CD4-positive, CD25-positive, alpha-beta regulatory T cell (primary cell): ENCODE data around the gene APOL3. TPM values are rescaled to one million over a fixed set of nuclear protein-coding genes. Genes with fewer than 3 reads are reported as not detected.
A peak's percentile ranks its signal among the peaks of the same experiment; 100 is the strongest.

Experiments used
- ATAC-seq, 2 donors: fragments of 150-1000 bp; cut with Tn5 transposase; one replicate each; pipeline ENCODE4 v1.10.0; 2021; ENCODE audit warnings: low read depth in 2 of 2, moderate number of reproducible peaks in 2 of 2, moderate library complexity in 1 of 2
- DNase-seq, 3 donors: peaks; one replicate each; pipeline versions ENCODE4 v3.0.0 to v3.0.0-alpha.2; 2012 to 2022; ENCODE audit warnings: mixed read lengths in 1 of 3
- H3K27ac ChIP-seq: one replicate; pipeline ENCODE4 v1.7.0; 2013; ENCODE audit warnings: mild to moderate bottlenecking, low read length; ENCODE audit not compliant: insufficient read depth, poor library complexity, severe bottlenecking
- H3K27me3 ChIP-seq: one replicate; pipeline ENCODE4 v1.7.0; 2013; ENCODE audit warnings: low read length; ENCODE audit not compliant: control insufficient read depth, insufficient read depth
- H3K36me3 ChIP-seq: one replicate; pipeline ENCODE4 v1.7.0; 2013; ENCODE audit warnings: mild to moderate bottlenecking, low read length, moderate library complexity; ENCODE audit not compliant: control insufficient read depth, insufficient read depth
- H3K4me1 ChIP-seq: 2 replicates; pipeline ENCODE4 v1.7.0; 2013; ENCODE audit warnings: mild to moderate bottlenecking, low read length; ENCODE audit not compliant: insufficient read depth, control insufficient read depth, poor library complexity, severe bottlenecking
- H3K4me3 ChIP-seq: one replicate; pipeline ENCODE4 v1.7.0; 2013; ENCODE audit warnings: low read depth, mild to moderate bottlenecking, low read length, moderate library complexity
- H3K9me3 ChIP-seq, 2 experiments: 1 replicate in 1 of 2; 2 replicates in 1 of 2; pipeline ENCODE4 v1.7.0; 2013; ENCODE audit warnings: low read length in 2 of 2, mild to moderate bottlenecking in 1 of 2, moderate library complexity in 1 of 2; ENCODE audit not compliant: control insufficient read depth in 2 of 2
- H3K27ac Mint-ChIP-seq, 3 donors: one replicate each; pipeline ENCODE4 v1.8.0; 2020 to 2022; ENCODE audit warnings: mild to moderate bottlenecking in 3 of 3, mixed read lengths in 3 of 3, moderate library complexity in 2 of 3
- H3K27me3 Mint-ChIP-seq: one replicate; pipeline ENCODE4 v1.8.0; 2022; ENCODE audit warnings: mild to moderate bottlenecking, mixed read lengths
- H3K36me3 Mint-ChIP-seq: one replicate; pipeline ENCODE4 v1.8.0; 2020; ENCODE audit warnings: mixed read lengths
- H3K4me1 Mint-ChIP-seq, 4 donors: one replicate each; pipeline ENCODE4 v1.8.0; 2020 to 2022; ENCODE audit warnings: mixed read lengths in 4 of 4, mild to moderate bottlenecking in 1 of 4
- H3K4me3 Mint-ChIP-seq, 4 donors: one replicate each; pipeline ENCODE4 v1.8.0; 2020 to 2022; ENCODE audit warnings: mild to moderate bottlenecking in 4 of 4, mixed read lengths in 4 of 4, moderate library complexity in 3 of 4
- H3K9me3 Mint-ChIP-seq, 7 donors: one replicate each; pipeline ENCODE4 v1.8.0; 2020 to 2022; ENCODE audit warnings: mixed read lengths in 7 of 7, mild to moderate bottlenecking in 3 of 7, moderate library complexity in 2 of 7
- polyA plus RNA-seq, 4 donors: library from polyadenylated mRNA; unstranded; fragments of 300-500 nt; fragmentation: Illumina TruSeq; gene quantifications; one replicate each; pipeline ENCODE4 v1.2.3, GENCODE V29; 2021
- total RNA-seq: library from RNA; stranded (reverse); gene quantifications from one replicate; pipeline ENCODE4 v1.2.3, GENCODE V29; 2022

Gene APOL3
- total and polyA plus RNA-seq, 5 donors from 2014 or later, result 62.5 to 177 (median 69.0) TPM

DNA sequence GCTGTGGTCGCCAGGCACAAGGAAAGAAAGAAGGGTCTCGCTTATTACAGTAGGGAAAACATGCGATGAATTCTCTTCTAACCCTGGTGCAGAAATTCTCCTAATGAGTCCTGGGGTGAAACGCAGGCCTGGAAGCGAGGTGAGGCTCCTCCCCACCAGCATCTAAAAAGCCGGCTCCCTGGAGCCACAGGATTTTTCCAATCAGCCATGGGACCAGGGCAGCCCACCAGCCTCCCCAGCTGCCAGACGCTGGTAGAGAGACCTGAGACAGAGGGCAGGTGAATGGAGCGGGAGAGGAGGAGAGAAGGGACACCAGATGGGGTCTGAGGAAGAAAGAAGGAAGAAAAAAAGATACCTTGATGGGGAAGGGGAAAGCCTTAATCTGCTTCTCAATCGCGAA lies 28.6 kb downstream of the APOL3 start:
- no peaks in the 10 kb centered on the region for H3K9me3 ChIP-seq
- no peak overlapping the region for H3K27ac ChIP-seq
- DNase-seq (no peak), ATAC-seq (no peak)
- Mint-ChIP-seq H3K9me3 (no peaks in the 10 kb centered on the region), H3K27ac (no peak overlapping the region), H3K36me3 (peaks cover 6% of the 10 kb centered on the region), H3K4me1 (peaks cover 0 to 10% (median 0%) of the 10 kb centered on the region in 4 donors), H3K4me3 (no peak overlapping the region), H3K27me3 (no peaks in the 10 kb centered on the region)
- no peaks in the 10 kb centered on the region for H3K27me3 ChIP-seq
- no peaks in the 10 kb centered on the region for H3K4me1 ChIP-seq
- no peaks in the 10 kb centered on the region for H3K36me3 ChIP-seq
- H3K4me3 ChIP-seq, result no peak overlapping the region

DNA sequence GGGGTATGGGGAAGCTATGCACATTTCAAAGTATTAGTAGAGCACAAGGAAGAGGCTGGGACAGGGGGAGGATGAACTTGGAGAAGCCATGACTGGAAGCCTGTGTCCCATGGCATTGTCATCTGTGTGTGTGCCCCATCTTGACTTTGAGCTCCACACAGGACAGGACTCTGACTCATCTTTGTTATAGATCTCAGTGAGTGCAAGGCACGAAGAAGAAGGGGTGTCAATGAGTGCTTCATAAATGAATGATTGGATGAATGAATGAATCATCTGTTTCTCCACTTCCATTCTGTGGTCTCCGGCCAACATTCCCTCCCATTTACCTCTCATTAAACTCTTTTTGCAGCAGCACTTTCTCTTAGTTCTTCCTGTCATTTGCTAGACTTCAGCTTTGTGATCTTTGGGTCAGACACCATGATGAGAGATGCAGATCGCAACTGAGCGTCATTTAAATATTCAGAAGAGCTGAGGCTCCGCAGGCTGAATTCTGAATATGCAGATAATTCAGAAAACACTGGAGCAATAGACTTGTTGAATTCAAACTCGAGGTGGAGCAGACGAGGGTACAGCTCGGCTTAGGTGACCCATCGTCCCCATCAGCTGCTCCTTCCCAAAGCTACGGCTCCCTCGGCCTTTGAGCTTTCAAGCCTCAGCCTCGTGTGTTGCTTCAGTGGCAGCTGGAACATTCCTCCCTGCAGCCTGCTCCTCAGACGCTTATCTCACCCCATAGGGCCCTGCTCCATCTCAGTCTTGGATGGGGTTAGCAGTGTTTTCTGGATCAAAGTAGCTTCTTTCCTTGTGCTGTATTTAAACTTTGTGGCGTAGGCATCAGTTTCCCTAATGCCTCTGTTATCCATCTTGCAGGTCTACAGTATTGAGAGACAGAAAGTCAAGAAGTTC lies 30.8 kb downstream of the APOL3 start:
- H3K36me3 Mint-ChIP-seq, result peaks cover 6% of the 10 kb centered on the region
- DNase-seq (no peak), ATAC-seq (no peak)
- H3K9me3 Mint-ChIP-seq, result no peaks in the 10 kb centered on the region
- H3K27me3 Mint-ChIP-seq, result no peaks in the 10 kb centered on the region
- Histone ChIP-seq H3K27ac (no peak overlapping the region), H3K27me3 (no peaks in the 10 kb centered on the region), H3K9me3 (no peaks in the 10 kb centered on the region), H3K4me3 (no peak overlapping the region), H3K36me3 (no peaks in the 10 kb centered on the region), H3K4me1 (no peaks in the 10 kb centered on the region)
- H3K4me3 Mint-ChIP-seq, result no peak overlapping the region
- peaks cover 0 to 11% (median 0%) of the 10 kb centered on the region in 4 donors for H3K4me1 Mint-ChIP-seq
- H3K27ac Mint-ChIP-seq, result peak overlapping the region in 1 of 3 donors; percentile 56

DNA sequence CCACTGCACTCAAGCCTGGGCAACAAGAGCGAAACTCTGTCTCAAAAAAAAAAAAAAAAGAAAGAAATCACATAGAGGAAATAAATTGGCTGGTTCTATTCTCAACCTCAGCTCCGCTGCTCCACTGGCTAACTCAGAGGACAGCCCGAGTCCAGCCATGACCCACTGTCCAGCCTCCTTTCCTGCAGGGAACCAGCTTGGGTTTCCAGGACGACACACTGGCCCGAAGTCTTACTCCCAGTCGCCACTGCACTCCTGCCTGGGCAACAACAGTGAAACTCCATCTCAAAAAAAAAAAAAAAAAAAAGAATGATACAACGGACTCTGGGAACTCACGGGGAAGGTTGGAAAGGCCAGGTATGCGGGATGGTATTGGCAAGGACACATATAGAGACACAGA lies 31.5 kb downstream of the APOL3 start:
- Mint-ChIP-seq H3K27me3 (no peaks in the 10 kb centered on the region), H3K36me3 (peaks cover 6% of the 10 kb centered on the region), H3K4me1 (peaks cover 0 to 12% (median 1%) of the 10 kb centered on the region in 4 donors), H3K9me3 (no peaks in the 10 kb centered on the region), H3K27ac (no peak overlapping the region), H3K4me3 (no peak overlapping the region)
- no peaks in the 10 kb centered on the region for H3K4me1 ChIP-seq
- no peaks in the 10 kb centered on the region for H3K27me3 ChIP-seq
- no peak overlapping the region for H3K27ac ChIP-seq
- no peaks in the 10 kb centered on the region for H3K9me3 ChIP-seq
- no peak for ATAC-seq
- H3K4me3 ChIP-seq, result no peak overlapping the region
- no peaks in the 10 kb centered on the region for H3K36me3 ChIP-seq
- no peak for DNase-seq

DNA sequence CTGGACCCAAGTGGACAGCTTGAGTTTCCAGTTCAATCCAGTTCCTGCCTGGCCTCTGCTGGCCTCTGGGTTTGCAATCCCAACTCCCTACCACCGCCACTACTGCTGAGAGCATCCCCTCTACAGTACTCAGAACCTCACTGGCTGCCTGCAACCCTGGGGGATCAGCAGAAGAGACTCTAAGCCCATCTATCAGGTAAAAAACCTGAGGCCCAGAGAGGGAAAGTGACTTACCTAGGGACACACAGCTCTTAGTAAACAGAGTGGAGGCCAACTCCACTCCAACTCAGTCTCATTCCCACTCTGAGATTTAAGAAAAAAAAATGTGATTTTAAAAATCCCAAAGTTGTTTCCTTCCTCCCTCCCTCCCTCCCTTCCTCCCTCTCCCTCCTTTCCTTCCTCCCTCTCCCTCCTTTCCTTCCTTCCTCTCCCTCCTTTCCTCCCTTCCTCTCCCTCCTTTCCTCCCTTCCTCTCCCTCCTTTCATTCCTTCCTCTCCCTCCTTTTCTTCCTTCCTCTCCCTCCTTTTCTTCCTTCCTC lies 34.5 kb downstream of the APOL3 start:
- H3K36me3 ChIP-seq, result no peaks in the 10 kb centered on the region
- no peak for DNase-seq
- no peak overlapping the region for H3K27ac ChIP-seq
- Mint-ChIP-seq H3K9me3 (no peaks in the 10 kb centered on the region), H3K36me3 (peaks cover 10% of the 10 kb centered on the region), H3K4me1 (peaks cover 0 to 17% (median 6%) of the 10 kb centered on the region in 4 donors), H3K27me3 (no peaks in the 10 kb centered on the region), H3K27ac (no peak overlapping the region), H3K4me3 (no peak overlapping the region)
- H3K4me1 ChIP-seq, result peaks cover 3% of the 10 kb centered on the region
- no peaks in the 10 kb centered on the region for H3K27me3 ChIP-seq
- no peaks in the 10 kb centered on the region for H3K9me3 ChIP-seq
- H3K4me3 ChIP-seq, result no peak overlapping the region
- ATAC-seq, result no peak

GRCh38 chr22:36125434-36125833 lies 35.1 kb downstream of the APOL3 start:
- Histone ChIP-seq H3K36me3 (no peaks in the 10 kb centered on the region), H3K27ac (no peak overlapping the region), H3K9me3 (no peaks in the 10 kb centered on the region), H3K27me3 (no peaks in the 10 kb centered on the region), H3K4me3 (no peak overlapping the region), H3K4me1 (peaks cover 3% of the 10 kb centered on the region)
- DNase-seq (no peak), ATAC-seq (no peak)
- H3K9me3 Mint-ChIP-seq, result no peaks in the 10 kb centered on the region
- no peak overlapping the region for H3K27ac Mint-ChIP-seq
- peaks cover 10% of the 10 kb centered on the region for H3K36me3 Mint-ChIP-seq
- no peaks in the 10 kb centered on the region for H3K27me3 Mint-ChIP-seq
- peaks cover 0 to 17% (median 6%) of the 10 kb centered on the region in 4 donors for H3K4me1 Mint-ChIP-seq
- no peak overlapping the region for H3K4me3 Mint-ChIP-seq

DNA sequence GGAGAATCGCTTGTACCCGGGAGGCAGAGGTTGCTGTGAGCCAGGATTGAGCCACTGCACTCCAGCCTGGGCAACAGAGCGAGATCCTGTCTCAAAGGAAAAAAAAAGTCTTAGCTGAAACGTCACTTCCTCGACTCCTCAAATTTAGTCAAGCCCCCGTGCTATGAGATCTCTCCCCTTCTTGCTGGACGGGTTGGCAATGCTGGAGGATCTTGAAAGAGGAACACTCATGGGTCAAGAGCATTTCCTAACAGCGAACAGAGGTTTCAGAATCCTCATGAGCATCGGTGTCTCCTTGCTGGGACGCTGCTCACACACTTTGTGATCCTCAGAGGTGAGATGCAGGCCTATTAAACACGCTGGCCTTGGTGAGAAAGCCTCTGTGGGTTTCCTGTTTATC lies 35.9 kb downstream of the APOL3 start:
- ATAC-seq (no peak), DNase-seq (no peak)
- H3K9me3 ChIP-seq, result no peaks in the 10 kb centered on the region
- peak overlapping the region in 1 of 4 donors; percentile 48 for H3K4me3 Mint-ChIP-seq
- H3K4me1 Mint-ChIP-seq, result peaks cover 0 to 17% (median 6%) of the 10 kb centered on the region in 4 donors
- H3K27ac ChIP-seq, result no peak overlapping the region
- no peak overlapping the region for H3K4me3 ChIP-seq
- no peaks in the 10 kb centered on the region for H3K36me3 ChIP-seq
- H3K9me3 Mint-ChIP-seq, result no peaks in the 10 kb centered on the region
- peaks cover 8% of the 10 kb centered on the region for H3K36me3 Mint-ChIP-seq
- H3K4me1 ChIP-seq, result peaks cover 3% of the 10 kb centered on the region
- no peaks in the 10 kb centered on the region for H3K27me3 Mint-ChIP-seq
- peak overlapping the region in 2 of 3 donors; percentile 94 to 95 for H3K27ac Mint-ChIP-seq
- H3K27me3 ChIP-seq, result no peaks in the 10 kb centered on the region

DNA sequence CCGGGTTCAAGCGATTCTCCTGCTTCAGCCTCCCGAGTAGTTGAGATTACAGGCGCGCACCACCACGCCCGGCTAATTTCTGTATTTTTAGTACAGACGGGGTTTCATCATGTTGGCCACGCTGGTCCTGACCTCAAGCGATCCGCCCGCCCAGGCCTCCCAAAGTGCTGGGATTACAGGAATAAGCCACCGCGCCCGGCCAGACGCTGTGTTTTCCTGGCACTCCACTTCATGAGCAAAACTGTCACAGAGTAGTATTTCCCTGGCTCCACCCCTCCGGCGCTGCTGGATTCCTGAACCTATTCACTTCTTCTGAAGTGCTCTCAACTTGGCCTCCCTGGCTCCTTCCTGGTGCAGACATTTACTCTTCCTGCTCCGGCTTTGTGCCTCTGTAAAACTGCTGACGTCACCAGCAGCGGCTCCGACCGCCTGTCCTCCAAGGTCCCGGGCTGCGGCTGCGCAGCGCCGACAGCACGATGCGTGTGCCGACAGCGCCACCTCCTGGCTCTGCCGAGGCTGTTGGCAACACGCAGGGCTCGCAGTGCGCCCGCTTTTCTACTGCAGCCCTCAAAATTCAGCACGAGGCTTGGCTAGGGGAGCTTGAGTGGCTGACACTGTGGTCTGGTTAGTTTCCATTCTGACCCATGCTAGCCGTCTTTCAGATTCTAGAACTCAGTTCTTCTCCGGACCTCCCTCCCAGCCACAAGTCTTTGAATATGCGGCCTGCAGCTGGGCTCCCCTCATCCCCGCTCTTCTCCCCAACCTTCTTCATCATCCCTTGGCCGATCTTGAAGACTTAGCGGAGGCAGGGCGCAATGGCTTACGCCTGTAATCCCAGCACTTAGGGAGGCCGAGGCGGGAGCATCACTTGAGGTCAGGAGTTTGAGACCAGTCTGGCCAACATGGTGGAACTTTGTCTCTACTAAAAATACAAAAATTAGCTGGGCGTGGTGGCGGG lies 36.6 kb downstream of the APOL3 start:
- peak; percentile 85 to 95 (median 90) for DNase-seq
- no peaks in the 10 kb centered on the region for H3K27me3 Mint-ChIP-seq
- H3K36me3 ChIP-seq, result no peaks in the 10 kb centered on the region
- no peaks in the 10 kb centered on the region for H3K9me3 Mint-ChIP-seq
- H3K4me1 Mint-ChIP-seq, result peaks cover 0 to 17% (median 6%) of the 10 kb centered on the region in 4 donors
- H3K9me3 ChIP-seq, result no peaks in the 10 kb centered on the region
- H3K36me3 Mint-ChIP-seq, result peaks cover 4% of the 10 kb centered on the region
- H3K27ac ChIP-seq, result peak overlapping the region; percentile 47
- H3K27me3 ChIP-seq, result no peaks in the 10 kb centered on the region
- ATAC-seq, result peak; percentile 97
- peaks cover 3% of the 10 kb centered on the region for H3K4me1 ChIP-seq
- H3K27ac Mint-ChIP-seq, result peak overlapping the region; percentile 94 to 95 (median 94)
- H3K4me3 Mint-ChIP-seq, result peak overlapping the region; percentile 14 to 93 (median 78)
- H3K4me3 ChIP-seq, result peak overlapping the region; percentile 55
